Brain microvascular endothelial cell (primary cell): Measurements from ENCODE around the gene SLC38A4.
A peak's percentile ranks its signal among the peaks of the same experiment; 100 is the strongest.

Source experiments
- DNase-seq: peaks from one replicate; pipeline ENCODE4 v3.0.0-alpha.2; 2020
- H3K27ac ChIP-seq: fragments of 250-450 bp; sonication (Bioruptor Pico); 2 replicates; pipeline ENCODE4 v1.5.1; 2020; ENCODE audit warnings: mild to moderate bottlenecking, moderate library complexity
- H3K27me3 ChIP-seq: fragments of 250-450 bp; sonication (Bioruptor Pico); replicated peaks from 2 replicates; pipeline ENCODE4 v1.5.1; 2020; ENCODE audit warnings: mild to moderate bottlenecking
- H3K36me3 ChIP-seq: fragments of 250-450 bp; sonication (Bioruptor Pico); replicated peaks from 2 replicates; pipeline ENCODE4 v1.5.1; 2020; ENCODE audit warnings: mild to moderate bottlenecking
- H3K4me3 ChIP-seq: 2 replicates; pipeline ENCODE4 v1.5.1; 2011; ENCODE audit warnings: low read depth, mild to moderate bottlenecking, control low read depth, low read length, moderate library complexity
- in situ Hi-C: cut with HindIII; loops from 2 replicates; pipeline ENCODE4 v1.10.0; 2017; ENCODE audit warnings: low sequenced_read_pairs, low pct_ligation_motif_present
- TF ChIP-seq, protein P1 (sequence below): IDR thresholded peaks from 2 replicates; pipeline ENCODE4 v1.5.1; 2011; ENCODE audit warnings: low read depth, mild to moderate bottlenecking, moderate library complexity, low read length, control low read depth, inconsistent platforms; ENCODE audit errors: missing control alignments

SLC38A4 gene

DNA sequence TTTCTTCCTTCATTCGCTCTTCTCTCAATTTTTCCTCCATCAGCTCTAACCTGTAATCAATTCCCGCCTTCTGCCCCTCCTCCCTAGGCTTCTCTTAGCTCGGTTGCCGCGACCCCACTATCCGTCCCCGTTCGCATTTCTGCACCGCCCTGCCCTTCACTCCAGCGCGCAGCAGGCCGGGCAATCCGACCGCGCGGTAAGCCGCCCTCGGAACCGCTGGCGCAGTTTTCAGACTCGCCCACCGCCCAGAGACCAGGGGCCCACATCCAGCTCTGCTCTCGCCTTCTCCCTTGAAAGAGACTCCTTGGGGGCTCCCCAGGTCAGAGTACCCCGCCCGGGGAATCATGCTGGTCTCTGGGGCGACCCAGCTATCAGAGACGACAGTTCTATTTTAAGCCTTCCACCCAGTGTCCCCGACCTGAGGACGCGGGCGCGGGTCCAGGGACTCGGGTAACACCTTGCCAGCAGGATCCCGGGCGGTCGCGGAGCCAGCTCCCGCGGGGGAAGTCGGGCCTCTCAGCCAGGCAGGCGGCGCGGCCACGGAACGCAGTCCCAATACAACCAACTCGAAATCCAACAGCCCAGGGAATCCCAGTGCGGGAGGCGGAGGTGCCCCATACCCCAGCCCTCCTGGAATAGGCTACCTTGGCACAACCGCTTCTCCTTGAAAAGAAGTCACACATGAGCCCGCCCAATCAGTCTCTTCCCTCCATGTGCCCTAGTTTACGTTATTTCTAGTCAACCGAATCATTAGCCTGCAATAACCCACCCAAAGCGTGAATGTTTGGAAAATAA is 5.7 kb upstream of the SLC38A4 start:
- H3K4me3 ChIP-seq, result peak overlapping the region; percentile 51
- H3K27me3 ChIP-seq, result peaks cover 12% of the 10 kb centered on the region
- DNase-seq, result no peak
- TF ChIP-seq, protein P1, sequence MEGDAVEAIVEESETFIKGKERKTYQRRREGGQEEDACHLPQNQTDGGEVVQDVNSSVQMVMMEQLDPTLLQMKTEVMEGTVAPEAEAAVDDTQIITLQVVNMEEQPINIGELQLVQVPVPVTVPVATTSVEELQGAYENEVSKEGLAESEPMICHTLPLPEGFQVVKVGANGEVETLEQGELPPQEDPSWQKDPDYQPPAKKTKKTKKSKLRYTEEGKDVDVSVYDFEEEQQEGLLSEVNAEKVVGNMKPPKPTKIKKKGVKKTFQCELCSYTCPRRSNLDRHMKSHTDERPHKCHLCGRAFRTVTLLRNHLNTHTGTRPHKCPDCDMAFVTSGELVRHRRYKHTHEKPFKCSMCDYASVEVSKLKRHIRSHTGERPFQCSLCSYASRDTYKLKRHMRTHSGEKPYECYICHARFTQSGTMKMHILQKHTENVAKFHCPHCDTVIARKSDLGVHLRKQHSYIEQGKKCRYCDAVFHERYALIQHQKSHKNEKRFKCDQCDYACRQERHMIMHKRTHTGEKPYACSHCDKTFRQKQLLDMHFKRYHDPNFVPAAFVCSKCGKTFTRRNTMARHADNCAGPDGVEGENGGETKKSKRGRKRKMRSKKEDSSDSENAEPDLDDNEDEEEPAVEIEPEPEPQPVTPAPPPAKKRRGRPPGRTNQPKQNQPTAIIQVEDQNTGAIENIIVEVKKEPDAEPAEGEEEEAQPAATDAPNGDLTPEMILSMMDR, result no peak
- in situ Hi-C loops, result no loop called here
- H3K36me3 ChIP-seq, result no peaks in the 10 kb centered on the region
- no peak overlapping the region for H3K27ac ChIP-seq

DNA sequence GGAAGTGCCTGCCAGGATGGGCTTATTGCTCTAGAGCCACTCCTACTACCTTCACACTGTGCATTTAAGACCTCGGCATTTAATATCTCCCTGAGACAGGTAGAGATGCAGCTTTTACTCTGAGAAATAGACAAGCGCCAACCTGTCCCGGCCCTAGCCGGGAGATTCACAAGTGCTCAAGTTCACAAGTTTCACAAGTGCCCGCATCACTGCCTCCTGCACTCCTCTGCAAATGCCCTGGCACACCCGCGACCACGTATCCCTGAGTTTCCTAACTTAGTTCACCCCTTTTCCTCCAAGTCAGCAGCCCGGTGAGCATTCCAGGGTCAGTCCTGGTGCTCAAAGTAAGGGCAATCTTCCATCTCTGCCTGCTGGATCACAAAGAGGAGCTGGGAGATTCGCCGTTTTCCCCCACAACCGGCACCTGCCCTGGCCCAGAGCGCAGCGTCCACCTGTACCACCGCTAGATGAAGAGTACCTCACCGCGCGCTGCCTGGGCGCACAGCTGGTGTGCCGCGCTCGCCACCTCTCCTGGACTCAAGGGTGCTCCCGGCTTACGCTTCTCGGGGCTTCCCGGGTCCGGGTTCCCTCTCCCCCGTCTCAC is 5.0 kb upstream of the SLC38A4 start:
- TF ChIP-seq, protein P1, result no peak
- DNase-seq, result no peak
- in situ Hi-C loops, result no loop called here

DNA sequence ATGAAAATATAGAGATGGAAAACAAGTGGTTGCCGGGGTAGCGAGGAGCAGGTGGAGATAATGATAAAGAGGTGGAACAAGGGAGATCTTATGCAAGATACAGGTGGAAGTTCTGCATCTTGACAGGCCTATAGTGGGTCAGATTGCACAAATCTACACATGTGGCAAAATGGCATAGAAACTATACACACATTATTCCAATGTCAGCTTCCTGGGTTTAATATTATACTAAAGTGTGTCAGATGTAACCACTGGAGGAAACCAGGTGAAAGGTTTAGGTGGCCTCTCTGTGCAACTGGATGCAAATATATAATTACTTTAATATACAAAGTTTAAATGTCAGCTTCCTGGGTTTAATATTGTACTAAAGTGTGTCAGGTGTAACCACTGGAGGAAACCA is 1.1 kb downstream of the SLC38A4 start:
- Histone ChIP-seq H3K4me3 (no peak overlapping the region), H3K27me3 (peaks cover 3% of the 10 kb centered on the region), H3K36me3 (no peaks in the 10 kb centered on the region), H3K27ac (no peak overlapping the region)
- no peak for DNase-seq
- in situ Hi-C loops, result no loop called here
- TF ChIP-seq, protein P1, result no peak

More for the DNA sequence above, 5.0 kb upstream of the SLC38A4 start:
- peaks cover 12% of the 10 kb centered on the region for H3K27me3 ChIP-seq
- H3K4me3 ChIP-seq, result peak overlapping the region; percentile 51
- no peak overlapping the region for H3K27ac ChIP-seq
- no peaks in the 10 kb centered on the region for H3K36me3 ChIP-seq

DNA sequence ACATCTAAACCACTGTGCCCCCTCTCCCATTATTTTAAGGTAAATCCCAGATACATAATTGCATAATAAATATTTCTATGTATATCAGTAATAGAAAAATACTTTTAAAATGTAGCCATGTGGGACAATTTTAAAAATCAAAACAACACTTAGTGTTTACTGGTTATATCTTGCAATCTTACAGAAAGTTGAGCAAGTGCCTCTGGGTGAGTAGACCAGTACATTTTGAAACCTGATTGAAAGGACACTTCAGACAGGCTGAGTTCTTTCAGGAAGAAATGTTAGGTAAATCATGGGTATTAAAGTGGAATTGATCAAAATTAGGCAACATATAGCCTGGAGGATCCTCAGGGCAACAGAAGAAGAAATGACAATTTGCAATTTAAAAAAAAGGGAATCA is 7.2 kb downstream of the SLC38A4 start:
- no peak overlapping the region for H3K4me3 ChIP-seq
- no peaks in the 10 kb centered on the region for H3K36me3 ChIP-seq
- in situ Hi-C loops, result no loop called here
- H3K27ac ChIP-seq, result no peak overlapping the region
- no peak for DNase-seq
- no peaks in the 10 kb centered on the region for H3K27me3 ChIP-seq
- TF ChIP-seq, protein P1, result no peak

DNA sequence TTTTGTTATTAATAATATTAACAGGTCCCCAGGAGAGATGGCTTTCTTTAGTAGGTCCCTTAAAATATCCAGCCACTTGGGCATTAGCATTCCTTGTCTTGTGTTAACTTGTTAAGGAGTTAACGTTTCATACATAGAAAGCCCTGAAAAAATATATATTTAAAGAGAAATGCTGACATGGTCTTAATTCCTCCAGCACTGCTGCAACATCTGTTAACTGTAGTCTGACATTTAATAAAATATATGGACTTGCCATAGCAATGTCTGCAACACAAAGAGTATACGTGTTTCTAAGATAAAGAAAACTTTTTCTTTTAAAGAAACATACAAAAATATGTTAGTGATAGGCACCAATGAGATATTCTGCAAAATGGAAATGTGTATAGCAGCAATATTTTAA is 10.0 kb downstream of the SLC38A4 start:
- TF ChIP-seq, protein P1, result no peak
- H3K4me3 ChIP-seq, result no peak overlapping the region
- no peaks in the 10 kb centered on the region for H3K36me3 ChIP-seq
- H3K27me3 ChIP-seq, result no peaks in the 10 kb centered on the region
- in situ Hi-C loops, result no loop called here
- H3K27ac ChIP-seq, result no peak overlapping the region
- DNase-seq, result no peak
